Osteoblast (primary cell): ENCODE data around the gene GAL3ST2. TPM values are rescaled to one million over a fixed set of nuclear protein-coding genes. Genes with fewer than 3 reads are reported as not detected.

ENCODE experiments used
- DNase-seq: peaks from one replicate; pipeline ENCODE4 v3.0.0; 2011; ENCODE audit warnings: low spot score, mixed read lengths; ENCODE audit not compliant: insufficient read length; ENCODE audit errors: missing footprints
- H2AFZ ChIP-seq: 2 replicates; pipeline ENCODE4 v1.6.0; 2011; ENCODE audit warnings: mild to moderate bottlenecking, low read length
- H3K27ac ChIP-seq: 2 replicates; pipeline ENCODE4 v1.5.1; 2011; ENCODE audit warnings: mild to moderate bottlenecking, low read depth, low read length, moderate library complexity
- H3K27me3 ChIP-seq: 2 replicates; pipeline ENCODE4 v1.6.0; 2012; ENCODE audit warnings: mild to moderate bottlenecking, control low read depth, inconsistent platforms, low read length, moderate library complexity; ENCODE audit not compliant: insufficient read depth
- H3K36me3 ChIP-seq: 2 replicates; pipeline ENCODE4 v1.5.1; 2011; ENCODE audit warnings: mild to moderate bottlenecking, low read length, control low read depth, moderate library complexity; ENCODE audit not compliant: insufficient read depth
- H3K4me1 ChIP-seq: 2 replicates; pipeline ENCODE4 v1.5.1; 2011; ENCODE audit warnings: mild to moderate bottlenecking, low read length, control low read depth, moderate library complexity; ENCODE audit not compliant: insufficient read depth
- H3K4me2 ChIP-seq: 2 replicates; pipeline ENCODE4 v1.6.0; 2011; ENCODE audit warnings: mild to moderate bottlenecking, low read length; ENCODE audit not compliant: insufficient read depth
- H3K4me3 ChIP-seq: fragments of 200-600 bp; sonication (generic); 3 replicates; pipeline ENCODE4 v1.5.1; 2012; ENCODE audit warnings: mild to moderate bottlenecking, low read length, inconsistent platforms; ENCODE audit not compliant: insufficient read depth
- H3K79me2 ChIP-seq: 2 replicates; pipeline ENCODE4 v1.6.0; 2012; ENCODE audit warnings: mild to moderate bottlenecking, low read length, control low read depth, inconsistent platforms; ENCODE audit not compliant: insufficient read depth
- H3K9me3 ChIP-seq: 2 replicates; pipeline ENCODE4 v1.5.1; 2011; ENCODE audit warnings: low read depth, low read length, control low read depth
- H4K20me1 ChIP-seq: 2 replicates; pipeline ENCODE4 v1.6.0; 2012; ENCODE audit warnings: mild to moderate bottlenecking, low read length, control low read depth; ENCODE audit not compliant: insufficient read depth
- total RNA-seq: library from RNA; depleted of rRNA; stranded (reverse); fragments of >200 nt; gene quantifications from 2 replicates; pipeline ENCODE4 v1.2.3, GENCODE V29; 2012
- TF ChIP-seq, protein P1 (sequence below): IDR thresholded peaks from 2 replicates; pipeline ENCODE4 v1.5.1; 2011; ENCODE audit warnings: mild to moderate bottlenecking, low read depth, low read length, moderate library complexity; ENCODE audit errors: extremely low read depth

The GAL3ST2 gene
- total RNA-seq, 1 donor: 0.36 TPM

- no peaks in the 10 kb centered on the region for H4K20me1 ChIP-seq
- no peak overlapping the region for H3K4me2 ChIP-seq
- H3K27ac ChIP-seq: no peak overlapping the region
- H3K4me3 ChIP-seq: no peak overlapping the region
- DNase-seq: peak; percentile 75
- no peaks in the 10 kb centered on the region for H3K4me1 ChIP-seq
- no peak overlapping the region for H2AFZ ChIP-seq
- no peaks in the 10 kb centered on the region for H3K36me3 ChIP-seq
- no peaks in the 10 kb centered on the region for H3K79me2 ChIP-seq
- H3K9me3 ChIP-seq: no peaks in the 10 kb centered on the region
- no peaks in the 10 kb centered on the region for H3K27me3 ChIP-seq
- TF ChIP-seq, protein P1, sequence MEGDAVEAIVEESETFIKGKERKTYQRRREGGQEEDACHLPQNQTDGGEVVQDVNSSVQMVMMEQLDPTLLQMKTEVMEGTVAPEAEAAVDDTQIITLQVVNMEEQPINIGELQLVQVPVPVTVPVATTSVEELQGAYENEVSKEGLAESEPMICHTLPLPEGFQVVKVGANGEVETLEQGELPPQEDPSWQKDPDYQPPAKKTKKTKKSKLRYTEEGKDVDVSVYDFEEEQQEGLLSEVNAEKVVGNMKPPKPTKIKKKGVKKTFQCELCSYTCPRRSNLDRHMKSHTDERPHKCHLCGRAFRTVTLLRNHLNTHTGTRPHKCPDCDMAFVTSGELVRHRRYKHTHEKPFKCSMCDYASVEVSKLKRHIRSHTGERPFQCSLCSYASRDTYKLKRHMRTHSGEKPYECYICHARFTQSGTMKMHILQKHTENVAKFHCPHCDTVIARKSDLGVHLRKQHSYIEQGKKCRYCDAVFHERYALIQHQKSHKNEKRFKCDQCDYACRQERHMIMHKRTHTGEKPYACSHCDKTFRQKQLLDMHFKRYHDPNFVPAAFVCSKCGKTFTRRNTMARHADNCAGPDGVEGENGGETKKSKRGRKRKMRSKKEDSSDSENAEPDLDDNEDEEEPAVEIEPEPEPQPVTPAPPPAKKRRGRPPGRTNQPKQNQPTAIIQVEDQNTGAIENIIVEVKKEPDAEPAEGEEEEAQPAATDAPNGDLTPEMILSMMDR: no peak
Observed at GRCh38 chr2:241852116-241852980, 75.7 kb downstream of the GAL3ST2 start.

DNA sequence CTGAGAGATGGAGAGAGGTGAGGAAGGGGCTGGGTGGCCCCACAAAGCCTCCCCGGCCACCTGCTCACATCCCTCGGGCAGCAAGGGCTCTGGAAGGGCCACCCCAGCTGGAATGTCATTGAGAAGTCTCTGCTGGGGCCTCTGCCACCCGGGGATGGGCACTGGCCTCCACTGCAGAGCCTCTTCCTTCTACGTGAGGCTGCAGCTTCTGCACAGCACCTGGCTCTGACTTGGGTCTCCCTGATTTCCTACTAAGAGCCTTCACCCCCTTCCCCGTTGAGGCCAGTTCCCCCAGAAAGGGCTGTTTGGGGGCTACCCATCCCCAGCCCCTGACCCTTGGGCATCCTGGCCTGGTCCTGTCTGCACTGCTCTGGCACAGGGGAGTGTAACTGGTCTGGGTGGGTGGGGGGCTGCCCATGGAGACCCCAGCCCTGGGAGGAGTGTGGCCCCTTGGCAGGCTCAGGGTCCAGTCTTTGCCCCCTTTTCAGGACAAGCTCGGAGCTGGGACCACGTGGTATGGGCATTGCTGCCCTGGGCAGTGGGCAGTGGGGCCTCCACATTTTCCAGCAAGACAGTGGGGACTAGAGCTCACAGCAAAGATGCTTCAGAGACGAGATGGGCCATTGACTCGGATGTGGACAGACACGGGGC, 76.5 kb downstream of the GAL3ST2 start:
- H3K4me2 ChIP-seq: no peak overlapping the region
- H3K79me2 ChIP-seq: no peaks in the 10 kb centered on the region
- DNase-seq: peak; percentile 79
- no peaks in the 10 kb centered on the region for H3K27me3 ChIP-seq
- H3K4me3 ChIP-seq: no peak overlapping the region
- H4K20me1 ChIP-seq: no peaks in the 10 kb centered on the region
- TF ChIP-seq, protein P1: no peak
- H3K4me1 ChIP-seq: no peaks in the 10 kb centered on the region
- H2AFZ ChIP-seq: no peak overlapping the region
- H3K36me3 ChIP-seq: no peaks in the 10 kb centered on the region
- no peak overlapping the region for H3K27ac ChIP-seq
- no peaks in the 10 kb centered on the region for H3K9me3 ChIP-seq

Other genes with a start within 250 kb of the GAL3ST2 start
- gene BOK, start 218.1 kb upstream of the GAL3ST2 start, total RNA-seq: 33.3 and 41.3 TPM in 2 replicates
- 43.3 and 43.4 TPM in 2 replicates for gene THAP4, start 139.7 kb upstream of the GAL3ST2 start, total RNA-seq
- 42.7 and 48.0 TPM in 2 replicates for gene ATG4B, start 139.1 kb upstream of the GAL3ST2 start, total RNA-seq
- gene DTYMK, start 90.0 kb upstream of the GAL3ST2 start, total RNA-seq: 12.7 and 14.1 TPM in 2 replicates
- gene ING5, start 74.8 kb upstream of the GAL3ST2 start, total RNA-seq: 16.6 and 18.6 TPM in 2 replicates
- gene D2HGDH, start 42.2 kb upstream of the GAL3ST2 start, total RNA-seq: 14.1 and 15.6 TPM in 2 replicates
- gene NEU4, start 32.4 kb downstream of the GAL3ST2 start, total RNA-seq: not detected in 2 replicates
- gene PDCD1, start 82.1 kb downstream of the GAL3ST2 start, total RNA-seq: not detected in 2 replicates
- gene RTP5, start 92.9 kb downstream of the GAL3ST2 start, total RNA-seq: not detected in 2 replicates